Fibroblast of lung (primary cell): ENCODE results near the gene ZNF304. TPM values are rescaled to one million over a fixed set of nuclear protein-coding genes. Genes with fewer than 3 reads are reported as not detected.
A peak's percentile ranks its signal among the peaks of the same experiment; 100 is the strongest.

Source experiments
- DNase-seq, 2 donors: peaks; one replicate each; pipeline versions ENCODE4 v3.0.0 to v3.0.0-alpha.2; 2010; ENCODE audit warnings: low read depth in 2 of 2
- H2AFZ ChIP-seq: 2 replicates; pipeline ENCODE4 v1.5.1; 2012; ENCODE audit warnings: low read length, control low read depth, inconsistent platforms
- H3K27ac ChIP-seq: 2 replicates; pipeline ENCODE4 v1.5.1; 2011; ENCODE audit warnings: low read length, control low read depth; ENCODE audit not compliant: insufficient read depth
- H3K27me3 ChIP-seq: 2 replicates; pipeline ENCODE4 v1.5.1; 2011; ENCODE audit warnings: mild to moderate bottlenecking, low read length; ENCODE audit not compliant: control insufficient read depth, insufficient read depth
- H3K36me3 ChIP-seq: 2 replicates; pipeline ENCODE4 v1.5.1; 2011; ENCODE audit warnings: low read length; ENCODE audit not compliant: control insufficient read depth, insufficient read depth
- H3K4me1 ChIP-seq: 2 replicates; pipeline ENCODE4 v1.5.1; 2011; ENCODE audit warnings: low read length; ENCODE audit not compliant: control insufficient read depth, insufficient read depth; ENCODE audit errors: extremely low read depth
- H3K4me2 ChIP-seq: 2 replicates; pipeline ENCODE4 v1.5.1; 2011; ENCODE audit warnings: low read length, control low read depth; ENCODE audit not compliant: insufficient read depth; ENCODE audit errors: extremely low read depth
- H3K4me3 ChIP-seq, 4 experiments: fragments of 200-600 bp in 1 of 4; sonication (generic) in 1 of 4; replicated peaks in 1 of 4; 2 replicates each; pipeline ENCODE4 v1.5.1; 2011 to 2016; ENCODE audit warnings: low read length in 4 of 4, low read depth in 3 of 4, mild to moderate bottlenecking in 3 of 4, control low read depth in 2 of 4, inconsistent platforms in 1 of 4, mixed read lengths in 1 of 4; ENCODE audit not compliant: insufficient read depth in 1 of 4; ENCODE audit errors: control extremely low read depth in 1 of 4
- H3K79me2 ChIP-seq: 2 replicates; pipeline ENCODE4 v1.5.1; 2012; ENCODE audit warnings: mild to moderate bottlenecking, low read length, inconsistent platforms; ENCODE audit not compliant: control insufficient read depth, insufficient read depth
- H3K9ac ChIP-seq: 2 replicates; pipeline ENCODE4 v1.5.1; 2011; ENCODE audit warnings: mild to moderate bottlenecking, low read length, control low read depth; ENCODE audit not compliant: insufficient read depth
- H3K9me3 ChIP-seq: 2 replicates; pipeline ENCODE4 v1.5.1; 2012; ENCODE audit warnings: low read depth, low read length; ENCODE audit not compliant: control insufficient read depth, insufficient read depth
- H4K20me1 ChIP-seq: 2 replicates; pipeline ENCODE4 v1.5.1; 2011; ENCODE audit warnings: low read length; ENCODE audit not compliant: control insufficient read depth, insufficient read depth; ENCODE audit errors: extremely low read depth
- CTCF ChIP-seq, 2 donors: IDR thresholded peaks in 1 of 2; conservative IDR thresholded peaks in 1 of 2; 1 replicate in 1 of 2; 2 replicates in 1 of 2; pipeline ENCODE4 v1.5.1; 2011 to 2012; ENCODE audit warnings: low read length in 2 of 2, control low read depth in 1 of 2, inconsistent platforms in 1 of 2, low read depth in 1 of 2, mild to moderate bottlenecking in 1 of 2
- EZH2 ChIP-seq: IDR thresholded peaks from 2 replicates; pipeline ENCODE4 v1.5.1; 2012; ENCODE audit warnings: low read length, control low read depth, mild to moderate bottlenecking; ENCODE audit errors: missing control alignments
- polyA plus RNA-seq, 2 donors: library from polyadenylated mRNA; depleted of rRNA in 1 of 2; stranded (reverse) in 1 of 2; unstranded in 1 of 2; fragments of >200 nt; gene quantifications; 2 replicates each; pipeline ENCODE4 v1.2.1, GENCODE V29; 2011 to 2012; ENCODE audit warnings: missing spikeins in 1 of 2
- total RNA-seq: library from RNA; depleted of rRNA; stranded (reverse); fragments of >200 nt; gene quantifications from 2 replicates; pipeline ENCODE4 v1.2.1, GENCODE V29; 2014

ZNF304 gene
- total and polyA plus RNA-seq, 2 donors (not counting 1 experiment from before 2014, with no cell fraction given): 7.3 to 13.7 TPM

- Histone ChIP-seq H3K79me2 (no peaks in the 10 kb centered on the region), H3K4me3 (no peak overlapping the region), H2AFZ (no peak overlapping the region), H3K36me3 (no peaks in the 10 kb centered on the region), H3K9me3 (no peaks in the 10 kb centered on the region), H4K20me1 (no peaks in the 10 kb centered on the region), H3K4me1 (no peaks in the 10 kb centered on the region), H3K4me2 (peak overlapping the region; percentile 45), H3K9ac (no peak overlapping the region), H3K27ac (no peak overlapping the region), H3K27me3 (no peaks in the 10 kb centered on the region)
- TF ChIP-seq EZH2 (no peak), CTCF (conservative IDR thresholded peaks at IDR 0.05 in 1 of 2, IDR thresholded peaks at IDR 0.05 in 1 of 2; ENCODE audit: low read depth in 1 of 2, low read length in 2 of 2) (no peak)
- peak; percentile 12 to 22 for DNase-seq
These were observed 12.2 kb upstream of the ZNF304 start for GRCh38 chr19:57338877-57339276.

- H3K9ac ChIP-seq: no peak overlapping the region
- no peaks in the 10 kb centered on the region for H3K27me3 ChIP-seq
- H3K4me2 ChIP-seq: no peak overlapping the region
- no peak overlapping the region for H3K4me3 ChIP-seq
- no peak for DNase-seq
- H3K79me2 ChIP-seq: no peaks in the 10 kb centered on the region
- no peaks in the 10 kb centered on the region for H4K20me1 ChIP-seq
- TF ChIP-seq EZH2: no peak
- no peak for TF ChIP-seq CTCF (conservative IDR thresholded peaks at IDR 0.05 in 1 of 2, IDR thresholded peaks at IDR 0.05 in 1 of 2; ENCODE audit: low read depth in 1 of 2, low read length in 2 of 2)
- H2AFZ ChIP-seq: no peak overlapping the region
- H3K27ac ChIP-seq: no peak overlapping the region
- H3K36me3 ChIP-seq: no peaks in the 10 kb centered on the region
- no peaks in the 10 kb centered on the region for H3K4me1 ChIP-seq
- H3K9me3 ChIP-seq: no peaks in the 10 kb centered on the region
These were observed 8.5 kb upstream of the ZNF304 start for GRCh38 chr19:57342582-57342981.

GRCh38 chr19:57348136-57348535 is 2.9 kb upstream of the ZNF304 start:
- Histone ChIP-seq H4K20me1 (no peaks in the 10 kb centered on the region), H3K9me3 (no peaks in the 10 kb centered on the region), H3K4me3 (no peak overlapping the region), H3K27ac (no peak overlapping the region), H3K9ac (no peak overlapping the region), H3K4me1 (peaks cover 2% of the 10 kb centered on the region), H3K79me2 (peaks cover 20% of the 10 kb centered on the region), H3K27me3 (no peaks in the 10 kb centered on the region), H2AFZ (no peak overlapping the region), H3K36me3 (no peaks in the 10 kb centered on the region), H3K4me2 (no peak overlapping the region)
- TF ChIP-seq EZH2 (no peak), CTCF (conservative IDR thresholded peaks at IDR 0.05 in 1 of 2, IDR thresholded peaks at IDR 0.05 in 1 of 2; ENCODE audit: low read depth in 1 of 2, low read length in 2 of 2) (no peak)
- peak; percentile 27 to 47 for DNase-seq
